ENCODE results near the gene CAPNS2. TPM values are rescaled to one million over a fixed set of nuclear protein-coding genes. Genes with fewer than 3 reads are reported as not detected.

CAPNS2 gene
- total RNA-seq, 1 experiment from 2014 or later: 1.4 TPM

GRCh38 chr16:55530316-55530856 lies 36.1 kb upstream of the CAPNS2 start:
- H3K27me3 ChIP-seq (ENCODE audit: control insufficient read depth, insufficient read depth, low read length): no peaks in the 10 kb centered on the region
- H3K36me3 ChIP-seq (ENCODE audit: control insufficient read depth, insufficient read depth, low read length): peaks cover 30% of the 10 kb centered on the region
- in situ Hi-C loops (cut with HindIII; ENCODE audit: low pct_unique_long_range_greater_than_20kb, low sequenced_read_pairs): no loop called here
- intact Hi-C loops (cut with micrococcal nuclease; ENCODE audit: unreplicated experiment): no loop called here
- no peak overlapping the region for H3K4me3 ChIP-seq (ENCODE audit: low read depth in 2 of 2, low read length in 2 of 2)
- H3K27ac ChIP-seq (ENCODE audit: low read length): no peak overlapping the region
- no peak for DNase-seq (ENCODE audit: low read depth, low spot score)
- CTCF ChIA-PET: no interaction called here
- no peak for TF ChIP-seq POLR2AphosphoS5 (IDR thresholded peaks at IDR 0.05; ENCODE audit: low read depth, low read length)
- TF ChIP-seq SIN3A (IDR thresholded peaks at IDR 0.05; ENCODE audit: borderline replicate concordance, insufficient read depth, low read depth, low read length): no peak
- TF ChIP-seq TCF7L2 (IDR thresholded peaks at IDR 0.05; ENCODE audit: low read depth, low read length): no peak
- no peak for TF ChIP-seq REST (IDR thresholded peaks at IDR 0.05; ENCODE audit: insufficient read depth in 1 of 2, low read depth in 2 of 2, low read length in 1 of 2)
- TF ChIP-seq, protein P1, sequence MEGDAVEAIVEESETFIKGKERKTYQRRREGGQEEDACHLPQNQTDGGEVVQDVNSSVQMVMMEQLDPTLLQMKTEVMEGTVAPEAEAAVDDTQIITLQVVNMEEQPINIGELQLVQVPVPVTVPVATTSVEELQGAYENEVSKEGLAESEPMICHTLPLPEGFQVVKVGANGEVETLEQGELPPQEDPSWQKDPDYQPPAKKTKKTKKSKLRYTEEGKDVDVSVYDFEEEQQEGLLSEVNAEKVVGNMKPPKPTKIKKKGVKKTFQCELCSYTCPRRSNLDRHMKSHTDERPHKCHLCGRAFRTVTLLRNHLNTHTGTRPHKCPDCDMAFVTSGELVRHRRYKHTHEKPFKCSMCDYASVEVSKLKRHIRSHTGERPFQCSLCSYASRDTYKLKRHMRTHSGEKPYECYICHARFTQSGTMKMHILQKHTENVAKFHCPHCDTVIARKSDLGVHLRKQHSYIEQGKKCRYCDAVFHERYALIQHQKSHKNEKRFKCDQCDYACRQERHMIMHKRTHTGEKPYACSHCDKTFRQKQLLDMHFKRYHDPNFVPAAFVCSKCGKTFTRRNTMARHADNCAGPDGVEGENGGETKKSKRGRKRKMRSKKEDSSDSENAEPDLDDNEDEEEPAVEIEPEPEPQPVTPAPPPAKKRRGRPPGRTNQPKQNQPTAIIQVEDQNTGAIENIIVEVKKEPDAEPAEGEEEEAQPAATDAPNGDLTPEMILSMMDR (IDR thresholded peaks at IDR 0.05): no peak
- POLR2A ChIA-PET: no interaction called here
- no peak for ATAC-seq
- no peaks in the 10 kb centered on the region for H3K4me1 ChIP-seq (ENCODE audit: control insufficient read depth, insufficient read depth, low read length)
- BruUV-seq (replicated peaks): no TSS peak
- H3K9me3 ChIP-seq (ENCODE audit: control insufficient read depth, insufficient read depth, low read depth, low read length): no peaks in the 10 kb centered on the region

DNA sequence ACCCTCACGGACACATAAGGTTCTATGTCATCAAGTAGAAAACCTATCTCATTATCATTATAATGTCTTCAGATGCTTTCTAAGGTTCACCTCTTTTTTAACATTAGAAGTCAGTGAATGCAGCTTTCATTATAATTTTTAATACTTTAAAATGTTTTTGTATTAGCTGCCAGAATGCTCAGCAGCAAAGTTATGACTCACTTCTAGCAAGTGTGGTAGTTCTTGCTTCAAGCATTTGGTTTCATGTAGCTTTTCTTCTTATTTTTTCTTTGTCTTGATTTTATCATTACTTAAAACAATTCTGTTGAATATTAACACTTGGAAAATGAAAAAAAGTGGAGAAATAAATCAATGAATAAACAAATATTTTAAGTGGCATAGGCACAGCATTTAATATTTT lies 34.3 kb upstream of the CAPNS2 start:
- BruUV-seq (replicated peaks): no TSS peak
- Histone ChIP-seq H3K4me1 (ENCODE audit: control insufficient read depth, insufficient read depth, low read length) (no peaks in the 10 kb centered on the region), H3K27me3 (ENCODE audit: control insufficient read depth, insufficient read depth, low read length) (no peaks in the 10 kb centered on the region), H3K36me3 (ENCODE audit: control insufficient read depth, insufficient read depth, low read length) (peaks cover 31% of the 10 kb centered on the region), H3K4me3 (ENCODE audit: low read depth in 2 of 2, low read length in 2 of 2) (no peak overlapping the region), H3K9me3 (ENCODE audit: control insufficient read depth, insufficient read depth, low read depth, low read length) (no peaks in the 10 kb centered on the region), H3K27ac (ENCODE audit: low read length) (no peak overlapping the region)
- POLR2A ChIA-PET: no interaction called here
- intact Hi-C loops (cut with micrococcal nuclease; ENCODE audit: unreplicated experiment): no loop called here
- no peak for ATAC-seq
- DNase-seq (ENCODE audit: low read depth, low spot score): no peak
- TF ChIP-seq REST (IDR thresholded peaks at IDR 0.05; ENCODE audit: insufficient read depth in 1 of 2, low read depth in 2 of 2, low read length in 1 of 2) (no peak), SIN3A (IDR thresholded peaks at IDR 0.05; ENCODE audit: borderline replicate concordance, insufficient read depth, low read depth, low read length) (no peak)
- TF ChIP-seq, protein P1 (IDR thresholded peaks at IDR 0.05): no peak
- CTCF ChIA-PET: interaction anchor here (0.6 to 0.7 kb wide), 2 partner anchors 67 to 1031 kb away, joined by 3 to 4 read pairs; no protein-coding TSS in a partner anchor
- in situ Hi-C loops (cut with HindIII; ENCODE audit: low pct_unique_long_range_greater_than_20kb, low sequenced_read_pairs): no loop called here
